GM18868 (cell line): ENCODE measurements around the gene TRAPPC2L.
"Not testable (repeated sequence)": the region's sequence is repeated elsewhere in the genome, so short reads cannot be mapped to it uniquely, and the experiment has no call there.

ENCODE experiments used
- ATAC-seq: cut with Tn5 transposase; IDR thresholded peaks from one replicate; pipeline ENCODE4 v1.9.1; 2021; ENCODE audit warnings: mild to moderate bottlenecking, moderate library complexity; ENCODE audit not compliant: unreplicated experiment

The TRAPPC2L gene

DNA sequence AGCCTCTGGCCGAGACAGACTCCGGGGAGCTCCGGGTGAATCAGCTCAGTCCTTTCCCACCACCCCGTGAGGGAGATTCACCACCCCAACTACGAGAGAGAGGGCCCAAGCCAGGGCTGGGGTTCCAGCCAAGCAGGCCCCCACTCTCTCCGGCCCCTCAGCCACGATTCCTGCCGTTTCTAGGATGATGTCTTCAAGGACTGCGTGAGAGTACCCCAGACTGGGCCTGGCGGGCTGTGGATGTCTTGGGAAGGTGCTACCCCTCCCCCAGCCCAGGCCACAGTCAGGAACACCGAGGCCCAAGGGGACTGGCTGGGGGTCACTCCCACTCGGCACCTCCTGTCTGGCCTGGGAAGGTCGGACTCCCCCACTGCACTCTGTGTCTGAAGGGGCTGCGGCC, 31.1 kb downstream of the TRAPPC2L start:
- ATAC-seq, result no peak

DNA sequence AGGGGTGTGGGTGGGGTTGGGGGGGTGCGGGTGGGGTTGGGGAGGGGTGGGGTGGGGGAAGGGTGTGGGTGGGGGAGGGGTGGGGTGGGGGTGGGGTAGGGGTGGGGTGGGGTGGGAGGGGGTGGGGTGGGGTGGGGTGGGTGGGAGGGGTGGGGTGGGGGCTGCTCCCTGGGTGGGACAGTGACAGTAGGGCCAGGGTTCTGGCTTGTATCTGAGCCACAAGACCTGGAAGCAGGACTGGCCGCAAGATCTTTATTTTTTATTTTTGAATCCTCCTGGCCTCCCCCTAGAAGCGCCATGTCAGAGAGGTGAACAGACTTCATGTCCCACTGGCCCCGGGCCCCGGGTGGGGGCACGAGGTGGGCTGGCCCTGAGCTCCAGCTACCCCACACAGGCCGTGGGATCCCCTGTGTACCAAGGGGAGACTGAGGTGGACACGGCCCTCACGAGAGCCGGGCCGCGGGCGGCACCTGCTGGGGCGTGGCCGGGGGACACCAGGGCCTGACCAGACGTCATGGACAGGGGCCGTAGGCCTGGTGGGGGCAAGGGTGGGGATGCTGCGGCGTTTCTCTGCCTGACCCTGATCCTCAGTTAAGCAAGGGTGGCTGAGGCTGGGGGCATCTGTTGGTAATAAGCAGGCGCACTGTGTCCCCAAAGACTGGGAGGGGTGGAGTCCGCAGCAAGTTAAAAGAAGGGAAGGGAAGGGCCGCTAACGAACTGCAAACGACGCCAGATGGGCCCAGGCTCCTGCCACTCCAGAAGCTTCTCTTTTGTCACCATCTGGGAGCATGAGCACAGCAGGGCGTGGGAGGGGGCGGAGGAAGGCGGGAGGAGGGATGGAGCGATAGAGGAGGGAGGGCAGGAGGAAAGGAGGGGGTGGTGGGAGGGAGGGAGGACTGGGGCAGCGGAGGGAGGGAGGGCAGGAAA, 31.8 kb downstream of the TRAPPC2L start:
- ATAC-seq, result no peak

DNA sequence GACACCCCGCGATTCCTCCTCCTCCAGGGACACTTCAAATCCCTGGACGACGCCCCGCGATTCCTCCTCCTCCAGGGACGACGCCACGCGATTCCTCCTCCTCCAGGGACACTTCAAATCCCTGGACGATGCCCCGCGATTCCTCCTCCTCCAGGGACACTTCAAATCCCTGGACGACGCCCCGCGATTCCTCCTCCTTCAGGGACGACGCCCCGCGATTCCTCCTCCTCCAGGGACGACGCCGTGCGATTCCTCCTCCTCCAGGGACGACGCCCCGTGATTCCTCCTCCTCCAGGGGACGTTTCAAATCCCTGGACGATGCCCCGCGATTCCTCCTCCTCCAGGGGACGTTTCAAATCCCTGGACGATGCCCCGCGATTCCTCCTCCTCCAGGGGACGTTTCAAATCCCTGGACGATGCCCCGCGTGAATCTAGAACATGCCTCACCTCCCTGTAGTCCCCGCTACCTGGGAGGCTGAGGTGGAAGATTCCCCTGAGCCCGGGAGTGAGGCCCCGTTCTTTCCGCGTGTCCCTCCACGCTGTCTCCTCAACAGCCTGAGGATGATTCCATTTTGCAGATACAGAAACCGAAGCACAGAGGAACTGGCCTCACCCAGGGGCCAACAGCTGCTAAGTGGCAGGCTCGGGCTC, 32.9 kb downstream of the TRAPPC2L start:
- ATAC-seq, result not testable (repeated sequence)

DNA sequence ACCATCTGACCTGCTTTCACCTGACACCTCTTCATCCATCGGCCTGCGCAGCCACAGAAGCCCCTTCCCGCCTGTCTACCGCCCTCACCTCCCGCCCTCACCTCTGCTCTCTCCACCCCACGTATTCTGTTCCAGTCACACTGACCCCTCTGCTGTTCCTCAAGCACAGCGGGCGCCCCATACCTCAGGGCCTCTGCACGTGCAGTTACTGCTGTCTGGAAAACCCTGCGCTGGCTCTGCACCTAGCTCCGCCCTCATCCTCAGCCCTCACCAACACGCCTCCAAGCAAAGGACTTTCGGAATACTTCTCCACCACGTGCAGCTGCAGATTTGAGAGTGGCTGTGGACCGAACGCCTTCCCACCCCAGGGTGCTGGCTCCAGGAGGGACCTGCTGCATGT, 34.2 kb downstream of the TRAPPC2L start:
- no peak for ATAC-seq

DNA sequence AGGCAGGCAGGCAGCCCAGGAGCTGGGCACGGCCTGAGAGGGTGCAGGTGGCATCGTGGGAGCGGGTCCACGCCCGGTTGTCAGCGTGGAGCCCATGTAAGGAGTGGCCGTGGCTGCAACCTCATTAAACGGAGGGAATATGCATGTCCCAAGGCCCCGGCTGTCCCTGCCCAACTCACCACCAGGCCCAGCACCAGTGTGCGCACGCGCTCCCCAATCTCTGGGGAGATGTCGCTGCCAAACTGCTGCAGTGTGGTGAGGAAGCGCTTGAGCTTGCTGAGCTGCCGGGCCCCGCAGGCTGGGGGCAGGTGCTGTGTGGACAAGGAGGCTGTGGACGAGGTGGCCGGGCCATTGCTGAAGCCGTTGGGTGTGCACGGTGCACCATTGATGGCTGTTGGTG, 35.1 kb downstream of the TRAPPC2L start:
- ATAC-seq, result no peak

DNA sequence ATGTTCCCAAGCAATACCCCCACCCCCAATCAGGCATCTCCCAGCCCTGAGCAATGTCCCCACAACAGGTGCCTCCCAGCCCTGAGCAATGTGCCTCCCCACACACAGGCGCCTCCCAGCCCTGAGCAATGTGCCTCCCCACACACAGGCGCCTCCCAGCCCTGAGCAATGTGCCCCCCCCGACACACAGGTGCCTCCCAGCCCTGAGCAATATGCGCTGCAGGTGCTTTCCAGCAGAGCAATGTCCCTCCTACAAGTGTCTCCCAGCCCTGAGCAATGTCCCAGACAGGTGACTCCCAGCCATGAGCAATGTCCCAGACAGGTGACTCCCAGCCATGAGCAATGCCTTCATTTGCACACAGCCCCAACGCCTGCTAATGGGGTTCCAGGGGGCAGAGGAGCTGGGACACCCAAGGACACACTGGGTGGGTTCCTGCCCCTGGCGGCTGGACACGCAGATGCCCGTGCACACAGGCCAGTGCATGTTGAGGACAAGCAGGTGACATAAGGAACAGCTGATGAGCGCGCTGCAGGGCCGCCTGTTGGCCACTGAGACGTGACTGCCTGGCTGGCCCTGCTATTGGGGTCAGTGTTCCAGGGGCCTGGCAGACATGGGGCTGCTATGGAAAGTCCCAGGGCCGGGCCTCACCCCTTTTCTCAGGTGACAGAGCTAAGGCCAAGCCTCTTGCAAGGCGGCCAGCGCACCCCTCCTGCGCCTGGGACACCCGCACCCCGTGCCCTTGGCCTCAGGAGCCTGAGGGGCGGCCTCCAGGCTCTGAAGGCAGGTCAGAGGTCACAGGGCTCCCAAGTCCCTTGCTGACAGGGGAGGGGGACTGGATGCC, 36.4 kb downstream of the TRAPPC2L start:
- ATAC-seq, result no peak

DNA sequence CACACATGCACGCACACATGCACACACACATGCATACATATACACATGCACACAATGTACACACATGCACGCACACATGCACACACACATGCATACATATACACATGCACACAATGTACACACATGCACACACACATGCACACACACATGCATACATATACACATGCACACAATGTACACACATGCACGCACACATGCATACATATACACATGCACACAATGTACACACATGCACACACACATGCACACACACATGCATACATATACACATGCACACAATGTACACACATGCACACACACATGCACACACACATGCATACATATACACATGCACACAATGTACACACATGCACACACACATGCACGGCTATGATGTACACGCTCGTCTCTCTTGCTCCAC, 37.3 kb downstream of the TRAPPC2L start:
- ATAC-seq, result not testable (repeated sequence)

DNA sequence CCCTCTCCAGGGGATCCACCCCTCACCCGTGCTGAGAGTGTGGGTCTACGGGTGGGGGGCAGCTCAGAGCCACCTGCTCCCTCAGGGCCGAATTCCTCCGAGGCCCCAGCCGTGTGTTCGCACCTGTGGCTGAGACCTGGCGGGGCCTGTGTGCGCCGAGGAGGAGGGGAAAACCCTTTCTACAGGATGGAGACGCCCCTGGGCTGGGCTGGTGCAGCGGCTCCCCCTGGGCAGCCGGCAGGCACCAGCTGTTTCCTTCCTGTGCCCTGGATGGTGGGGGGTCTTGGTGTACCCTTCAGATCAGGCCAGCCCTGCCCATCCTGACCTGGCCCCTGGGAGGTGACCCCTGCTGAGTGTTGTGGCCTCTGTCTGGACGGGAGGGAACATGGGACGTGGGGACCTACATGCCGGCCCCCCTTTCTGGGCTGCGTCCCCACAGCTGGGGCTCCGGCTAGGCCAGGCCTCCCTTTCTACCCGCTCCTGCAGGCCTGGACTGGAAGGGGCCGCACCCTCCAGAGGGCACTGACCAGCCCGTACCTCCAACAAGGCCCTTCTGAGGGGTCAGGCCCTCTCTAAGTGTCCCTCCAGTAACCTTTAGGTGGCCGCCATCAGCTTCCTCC, 37.9 kb downstream of the TRAPPC2L start:
- no peak for ATAC-seq

DNA sequence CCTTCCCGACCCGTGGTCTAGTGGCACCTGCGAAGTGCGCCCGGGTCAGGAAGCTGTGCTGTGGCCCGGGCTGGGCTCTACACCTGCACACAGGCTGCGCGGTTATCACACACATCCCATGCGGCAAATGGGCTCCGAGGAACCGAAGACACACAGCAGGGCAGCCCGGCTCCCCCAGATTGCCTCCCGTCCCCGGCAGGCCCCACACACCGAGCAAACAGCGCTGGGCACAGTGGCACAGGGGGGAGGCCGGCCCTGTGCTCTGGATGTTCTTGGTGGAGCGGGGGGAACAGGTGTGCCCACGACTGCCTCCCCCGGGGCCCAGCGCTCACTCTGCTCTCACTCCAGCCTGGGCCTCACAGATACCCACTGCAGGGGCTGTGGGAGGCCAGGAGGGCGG, 38.4 kb downstream of the TRAPPC2L start:
- ATAC-seq, result no peak

DNA sequence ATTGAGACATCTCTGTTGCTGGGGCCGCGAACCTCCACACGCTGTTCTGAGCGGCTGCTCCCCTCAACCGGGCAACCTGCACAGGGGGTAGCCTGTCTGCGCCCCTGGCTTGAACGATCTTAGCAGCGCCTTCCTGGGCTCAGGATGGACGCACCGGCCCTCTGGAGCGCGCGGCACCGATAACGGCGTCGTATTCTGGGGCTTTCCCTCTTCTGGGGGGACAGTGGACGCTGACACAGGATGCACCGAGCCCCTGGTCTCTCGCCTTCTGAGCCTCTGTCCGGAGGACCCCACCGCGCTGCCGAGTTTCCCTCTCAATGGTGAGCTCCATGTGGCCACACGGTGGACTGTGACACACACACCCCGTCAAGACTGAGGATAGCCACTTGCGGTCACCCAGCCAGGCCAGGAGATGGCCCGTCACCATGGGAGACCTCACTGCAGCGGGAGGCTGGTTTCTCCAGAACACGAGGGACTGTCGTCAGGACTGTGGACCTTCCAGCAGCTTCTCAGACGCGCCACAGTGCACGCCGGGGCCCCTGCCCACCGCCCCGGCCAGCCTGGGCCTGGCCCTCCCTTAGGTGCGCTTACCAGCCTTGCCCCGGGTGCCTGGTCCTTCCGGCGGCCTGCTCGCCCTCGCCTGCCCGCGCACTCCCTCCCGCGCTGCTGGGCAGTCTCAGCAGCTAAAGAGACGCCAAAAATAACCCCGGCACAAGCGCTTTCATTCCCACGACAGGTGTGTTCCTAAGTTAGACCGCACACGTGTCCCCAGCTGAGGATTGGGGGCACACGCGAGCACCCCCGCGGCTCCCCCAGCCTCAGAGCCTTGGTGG, 39.5 kb downstream of the TRAPPC2L start:
- no peak for ATAC-seq

DNA sequence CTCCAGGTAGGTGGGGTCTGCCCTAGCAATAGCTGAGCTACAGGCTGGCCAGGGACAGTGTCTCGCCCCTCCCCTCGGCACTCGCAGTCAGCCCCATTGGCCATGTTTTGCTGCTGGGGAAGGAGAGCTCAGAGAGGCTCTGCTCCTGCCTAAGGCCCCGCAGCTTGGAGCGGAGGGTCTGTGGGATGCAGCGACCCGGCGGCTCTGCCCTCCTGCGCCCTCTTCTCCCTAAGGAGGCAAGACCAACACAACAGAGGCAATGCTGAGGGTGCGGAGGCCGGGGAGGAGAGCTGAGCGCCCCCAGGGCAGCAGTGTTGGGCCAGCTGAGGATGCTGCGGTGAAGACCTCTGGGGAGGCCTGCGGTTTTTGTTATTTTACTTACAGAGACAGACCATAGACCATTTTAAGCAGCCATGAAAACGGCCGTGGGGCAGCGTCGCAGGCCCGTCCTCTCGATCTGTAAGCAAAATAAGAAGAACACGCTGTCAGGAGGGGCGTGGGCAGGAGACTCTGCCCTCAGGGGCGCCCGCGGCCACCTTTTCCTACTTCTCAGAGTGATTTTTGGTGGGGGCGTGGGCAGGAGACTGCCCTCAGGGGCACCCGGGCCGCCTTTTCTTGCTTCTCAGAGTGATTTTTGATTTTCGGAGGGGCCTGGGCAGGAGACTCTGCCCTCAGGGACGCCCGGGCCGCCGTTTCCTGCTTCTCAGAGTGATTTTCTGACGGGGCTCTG, 40.9 kb downstream of the TRAPPC2L start:
- no peak for ATAC-seq

DNA sequence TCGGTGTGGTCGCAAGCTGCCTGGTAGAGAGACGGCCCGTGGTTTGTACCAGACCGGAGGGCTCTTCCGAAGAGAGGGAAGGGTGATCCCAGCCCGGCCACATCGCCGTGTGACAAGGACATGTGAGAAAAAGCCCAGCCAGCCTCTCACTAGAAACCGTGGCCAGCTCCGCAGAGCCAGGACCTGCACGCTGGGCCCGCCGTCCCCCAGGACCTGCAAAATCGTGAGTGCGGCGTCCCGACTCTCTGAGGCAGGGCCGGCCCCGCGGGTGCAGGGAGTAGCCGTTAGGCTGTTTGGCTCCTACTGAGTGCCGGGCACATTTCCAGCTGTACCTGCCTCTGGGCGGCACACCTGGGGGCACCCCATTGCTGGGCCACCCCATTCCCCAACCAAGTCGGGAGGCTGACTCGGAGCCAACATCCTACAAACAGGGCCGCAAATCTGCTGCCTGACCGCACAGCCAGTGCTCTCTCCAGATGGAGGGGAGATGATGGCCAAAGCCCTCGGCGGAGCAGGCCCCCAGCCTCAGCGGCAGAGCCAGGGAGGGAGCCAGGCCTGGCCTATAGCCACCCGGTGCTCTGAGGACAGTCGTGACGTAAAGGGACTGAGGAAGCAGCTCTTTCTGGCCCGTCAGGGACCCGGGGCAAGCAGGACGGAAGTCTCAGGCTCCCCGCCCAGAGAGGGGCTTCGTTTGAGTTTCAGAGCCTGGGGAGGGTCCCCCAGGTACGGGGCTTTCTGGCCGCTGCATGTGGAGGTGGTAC, 43.2 kb downstream of the TRAPPC2L start:
- no peak for ATAC-seq

DNA sequence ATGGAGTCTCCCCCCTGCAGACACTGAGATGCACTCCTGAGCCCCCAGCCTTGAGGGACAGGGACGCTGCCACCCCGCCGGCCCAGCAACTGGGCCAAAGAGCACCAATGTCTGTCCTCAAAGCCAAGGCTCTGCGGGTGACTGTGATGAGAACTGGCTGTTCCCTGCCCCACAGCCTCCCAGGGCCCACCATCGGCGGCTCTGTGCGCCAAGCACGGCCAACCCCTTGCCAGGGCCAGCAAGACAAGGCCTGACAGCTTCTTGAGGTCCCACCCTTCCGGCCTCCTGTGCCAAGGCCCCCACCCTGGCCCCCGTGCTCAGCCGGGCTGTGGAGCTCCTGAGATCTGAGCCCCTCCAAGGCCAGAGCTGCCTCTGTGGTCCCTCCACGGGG, 43.7 kb downstream of the TRAPPC2L start:
- no peak for ATAC-seq

DNA sequence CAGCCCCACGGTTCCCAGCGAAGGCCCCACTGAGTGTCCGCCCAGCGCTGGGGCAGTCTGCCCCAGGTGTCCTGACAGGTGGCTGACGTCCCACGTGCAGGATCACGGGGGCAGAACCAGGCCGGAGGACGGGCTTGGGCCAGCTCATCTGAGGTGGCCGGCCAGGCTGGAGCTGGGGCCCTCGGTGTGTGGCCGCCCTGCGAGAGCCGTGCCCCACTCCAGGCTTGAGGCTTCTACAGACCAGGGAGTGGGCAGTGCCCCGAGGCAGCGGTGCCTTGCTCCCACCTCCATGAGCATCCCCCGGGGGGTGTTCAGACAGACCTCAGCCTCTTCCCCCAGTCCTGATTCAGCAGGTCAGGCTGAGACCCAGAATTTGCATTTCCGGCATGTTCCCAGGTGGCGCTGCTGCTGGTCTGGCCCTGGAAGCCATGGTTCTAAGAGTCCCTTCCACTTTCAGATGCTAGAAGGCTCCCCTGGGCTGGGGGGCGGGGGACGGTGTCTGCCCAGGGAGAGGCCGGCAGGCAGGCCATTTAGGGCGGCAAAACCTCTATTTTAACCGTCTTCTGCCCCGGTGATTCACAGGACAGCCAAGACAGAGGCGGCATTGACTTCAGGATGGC, 44.9 kb downstream of the TRAPPC2L start:
- no peak for ATAC-seq

DNA sequence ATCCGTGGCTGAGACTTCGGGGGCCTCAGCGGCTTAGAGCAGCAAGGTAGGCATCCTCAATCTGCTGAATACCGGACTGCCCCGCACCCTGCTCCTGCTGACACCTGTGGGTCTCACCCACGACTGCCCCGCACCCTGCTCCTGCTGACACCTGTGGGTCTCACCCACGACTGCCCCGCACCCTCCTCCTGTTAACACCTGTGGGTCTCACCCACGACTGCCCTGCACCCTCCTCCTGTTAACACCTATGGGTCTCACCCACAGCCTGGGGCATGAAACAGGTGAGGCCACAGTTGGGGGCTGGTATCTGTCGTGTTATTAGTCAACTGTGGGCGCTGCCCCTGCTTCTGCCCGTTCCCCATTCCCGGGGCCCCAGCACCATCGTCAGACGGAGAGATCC, 45.8 kb downstream of the TRAPPC2L start:
- no peak for ATAC-seq

DNA sequence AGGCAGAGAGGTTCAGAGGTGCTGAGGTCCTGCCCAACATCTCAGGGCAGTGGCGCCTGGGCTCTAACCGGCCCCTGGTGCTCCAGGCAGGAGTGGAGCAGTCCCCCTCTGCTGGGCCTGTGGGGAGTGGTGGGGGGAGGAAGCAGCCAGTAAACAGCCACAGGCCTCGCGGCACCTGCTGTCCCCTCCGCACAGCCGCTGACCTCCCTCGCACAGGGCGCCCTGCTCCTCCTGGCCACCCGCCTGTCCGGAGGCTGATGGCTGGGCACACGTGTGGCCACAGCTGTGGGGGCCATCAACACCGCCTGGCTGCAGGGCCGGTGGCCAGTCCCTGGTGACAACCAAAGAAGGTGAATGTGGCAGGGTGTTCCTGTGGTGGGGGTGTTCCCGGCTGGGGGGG, 46.3 kb downstream of the TRAPPC2L start:
- no peak for ATAC-seq

DNA sequence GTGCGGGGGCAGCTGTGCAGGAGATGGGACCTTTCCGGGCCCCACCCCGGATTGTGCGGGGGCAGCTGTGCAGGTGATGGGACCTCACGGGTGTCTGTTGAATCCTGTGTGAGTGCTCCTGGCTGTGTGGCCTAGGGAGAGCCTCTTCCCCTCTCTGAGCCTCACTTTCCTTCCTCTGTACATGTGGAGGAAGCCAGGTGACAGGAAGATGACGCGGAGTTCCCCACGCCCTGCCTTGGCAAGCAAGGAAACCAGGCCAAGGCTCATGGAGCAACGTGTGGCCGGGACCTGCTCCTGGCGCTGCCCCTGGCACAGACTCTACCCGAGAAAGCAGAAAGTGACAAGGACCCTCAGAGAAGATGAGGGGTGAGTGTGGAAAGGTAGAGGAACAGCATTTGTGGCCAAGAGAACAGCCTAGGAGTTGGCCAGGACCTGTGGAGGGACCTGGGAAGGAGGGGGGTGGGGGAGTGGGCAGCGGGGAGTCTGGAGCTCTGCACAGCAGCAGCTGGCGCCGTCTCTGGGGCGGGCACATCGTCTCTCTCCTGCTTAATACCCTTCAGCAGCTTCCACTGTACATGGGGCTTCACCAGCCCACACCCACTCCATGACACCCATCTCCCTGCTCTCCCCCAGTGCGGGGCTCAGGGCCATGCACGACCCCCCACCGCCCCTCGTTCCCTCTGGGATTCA, 47.9 kb downstream of the TRAPPC2L start:
- ATAC-seq, result no peak

DNA sequence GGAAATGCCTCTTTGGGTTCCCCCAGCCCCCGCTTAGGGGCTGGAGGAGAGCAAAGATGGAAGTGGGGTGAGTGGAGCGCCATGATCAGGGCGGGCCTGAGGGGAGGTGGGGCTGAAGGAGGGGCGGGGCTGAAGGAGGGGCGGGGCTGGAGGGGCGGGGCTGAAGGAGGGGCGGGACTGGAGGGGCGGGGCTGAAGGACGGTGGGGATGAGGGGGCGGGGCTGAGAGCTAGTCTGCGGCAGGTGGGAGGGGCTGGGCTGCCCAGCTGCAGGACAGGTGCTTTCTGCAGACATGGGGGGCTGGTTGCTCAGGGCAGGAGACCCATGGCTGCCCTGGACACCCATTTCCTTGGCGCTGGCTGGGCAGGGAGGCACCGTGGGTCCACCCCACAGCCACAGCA, 48.6 kb downstream of the TRAPPC2L start:
- ATAC-seq, result no peak
